ENCODE results near the gene AKNAD1.

AKNAD1 gene

GRCh38 chr1:108841703-108842102 is 15.2 kb downstream of the AKNAD1 start:
- no peak overlapping the region for H3K27ac ChIP-seq
- no peak overlapping the region for H3K4me3 ChIP-seq

- H3K4me3 ChIP-seq = no peak overlapping the region
- no peak overlapping the region for H3K27ac ChIP-seq
Observed at GRCh38 chr1:108832929-108833328, 24.0 kb downstream of the AKNAD1 start.

GRCh38 chr1:108831225-108831624 is 25.7 kb downstream of the AKNAD1 start:
- Histone ChIP-seq H3K4me3 (no peak overlapping the region), H3K27ac (peak overlapping the region in 19 of 21 experiments; percentile 4 to 85 (median 70))

- no peak overlapping the region for H3K4me3 ChIP-seq
- H3K27ac ChIP-seq = peak overlapping the region in 19 of 21 experiments; percentile 4 to 85 (median 70)
Observed at GRCh38 chr1:108830119-108831008, 26.5 kb downstream of the AKNAD1 start.

GRCh38 chr1:108829498-108829916 is 27.4 kb downstream of the AKNAD1 start:
- H3K4me3 ChIP-seq = no peak overlapping the region
- H3K27ac ChIP-seq = peak overlapping the region in 15 of 21 experiments; percentile 4 to 85 (median 72)

- Histone ChIP-seq H3K27ac (peak overlapping the region in 16 of 21 experiments; percentile 7 to 85 (median 70)), H3K4me3 (no peak overlapping the region)
Observed at GRCh38 chr1:108828074-108828961, 28.6 kb downstream of the AKNAD1 start.

GRCh38 chr1:108826081-108826635 is 30.7 kb downstream of the AKNAD1 start:
- Histone ChIP-seq H3K4me3 (no peak overlapping the region), H3K27ac (no peak overlapping the region)

- Histone ChIP-seq H3K27ac (no peak overlapping the region), H3K4me3 (no peak overlapping the region)
Observed at GRCh38 chr1:108824051-108824450, 32.8 kb downstream of the AKNAD1 start.

- Histone ChIP-seq H3K4me3 (no peak overlapping the region), H3K27ac (no peak overlapping the region)
Observed at GRCh38 chr1:108823632-108824031, 33.3 kb downstream of the AKNAD1 start.

GRCh38 chr1:108819878-108820277 is 37.0 kb downstream of the AKNAD1 start:
- no peak overlapping the region for H3K4me3 ChIP-seq
- peak overlapping the region in 1 of 21 experiments; percentile 44 for H3K27ac ChIP-seq

- peak overlapping the region in 8 of 21 experiments; percentile 79 to 92 (median 84) for H3K27ac ChIP-seq
Observed at GRCh38 chr1:108817811-108818210, 39.1 kb downstream of the AKNAD1 start.

GRCh38 chr1:108817016-108817415 is 39.9 kb downstream of the AKNAD1 start:
- peak overlapping the region in 20 of 21 experiments; percentile 63 to 92 (median 79) for H3K27ac ChIP-seq
- peak overlapping the region in 5 of 7 experiments; percentile 8 to 31 (median 17) for H3K4me3 ChIP-seq

More at GRCh38 chr1:108817811-108818210, 39.1 kb downstream of the AKNAD1 start:
- no peak overlapping the region for H3K4me3 ChIP-seq

- Histone ChIP-seq H3K27ac (peak overlapping the region in 20 of 21 experiments; percentile 63 to 92 (median 79)), H3K4me3 (peak overlapping the region in 5 of 7 experiments; percentile 8 to 31 (median 17))
Observed at GRCh38 chr1:108816049-108816893, 40.6 kb downstream of the AKNAD1 start.

- peak overlapping the region in 19 of 21 experiments; percentile 11 to 92 (median 79) for H3K27ac ChIP-seq
- no peak overlapping the region for H3K4me3 ChIP-seq
Observed at GRCh38 chr1:108815566-108815965, 41.3 kb downstream of the AKNAD1 start.

- peak overlapping the region in 12 of 21 experiments; percentile 16 to 92 (median 80) for H3K27ac ChIP-seq
Observed at GRCh38 chr1:108814343-108815125, 42.4 kb downstream of the AKNAD1 start.

GRCh38 chr1:108813326-108813725 is 43.6 kb downstream of the AKNAD1 start:
- no peak overlapping the region for H3K4me3 ChIP-seq
- H3K27ac ChIP-seq = peak overlapping the region in 1 of 21 experiments; percentile 81

More at GRCh38 chr1:108814343-108815125, 42.4 kb downstream of the AKNAD1 start:
- H3K4me3 ChIP-seq = no peak overlapping the region

GRCh38 chr1:108811611-108812010 is 45.3 kb downstream of the AKNAD1 start:
- H3K4me3 ChIP-seq = no peak overlapping the region
- H3K27ac ChIP-seq = no peak overlapping the region

GRCh38 chr1:108808438-108808837 is 48.5 kb downstream of the AKNAD1 start:
- no peak overlapping the region for H3K27ac ChIP-seq
- no peak overlapping the region for H3K4me3 ChIP-seq

All from skin epidermis (tissue), 12 donors.